ENCODE measurements around the gene NRCAM.

The NRCAM gene

DNA sequence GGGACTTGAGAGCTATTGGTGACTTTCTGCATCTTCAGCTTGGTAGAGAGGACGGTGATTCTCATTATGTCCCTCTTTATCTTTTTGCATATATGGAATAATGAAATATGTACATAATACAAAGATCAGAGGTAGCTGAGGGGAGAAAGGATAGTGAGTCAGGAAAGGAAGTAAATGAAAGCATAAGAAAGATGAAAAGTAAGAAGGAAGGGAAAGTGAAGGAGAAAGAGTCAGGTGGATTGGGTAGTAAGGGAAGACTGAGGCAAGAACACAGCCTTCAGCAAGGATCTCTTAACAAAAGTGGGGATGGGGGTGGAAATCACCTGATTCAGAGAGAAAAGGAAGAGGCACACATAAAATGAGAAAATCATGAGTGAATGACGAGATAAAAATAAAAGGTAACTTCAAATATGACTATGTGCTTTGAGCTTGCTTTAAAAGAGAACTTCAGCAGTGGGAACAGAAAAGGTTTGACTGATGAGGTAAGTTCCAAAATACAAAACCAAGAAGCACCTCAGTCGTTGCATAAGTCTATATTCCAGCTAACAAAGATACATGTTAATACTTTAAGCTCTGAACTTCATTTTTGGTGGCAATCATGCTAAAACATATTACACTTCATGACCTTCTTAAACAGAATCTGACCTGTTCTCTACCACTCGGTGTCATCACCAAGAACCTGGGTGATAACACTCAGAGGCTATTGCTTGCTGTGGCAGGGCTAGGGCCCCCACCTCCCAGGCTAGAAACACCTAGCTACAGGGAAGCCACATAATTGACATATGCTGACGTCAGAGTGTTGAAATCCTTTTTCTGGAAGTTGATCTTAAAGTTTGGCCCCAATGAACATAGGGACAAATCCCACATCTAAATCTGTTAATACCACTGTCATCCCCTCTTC, 32.9 kb downstream of the NRCAM start:
- DNase-seq = no peak

DNA sequence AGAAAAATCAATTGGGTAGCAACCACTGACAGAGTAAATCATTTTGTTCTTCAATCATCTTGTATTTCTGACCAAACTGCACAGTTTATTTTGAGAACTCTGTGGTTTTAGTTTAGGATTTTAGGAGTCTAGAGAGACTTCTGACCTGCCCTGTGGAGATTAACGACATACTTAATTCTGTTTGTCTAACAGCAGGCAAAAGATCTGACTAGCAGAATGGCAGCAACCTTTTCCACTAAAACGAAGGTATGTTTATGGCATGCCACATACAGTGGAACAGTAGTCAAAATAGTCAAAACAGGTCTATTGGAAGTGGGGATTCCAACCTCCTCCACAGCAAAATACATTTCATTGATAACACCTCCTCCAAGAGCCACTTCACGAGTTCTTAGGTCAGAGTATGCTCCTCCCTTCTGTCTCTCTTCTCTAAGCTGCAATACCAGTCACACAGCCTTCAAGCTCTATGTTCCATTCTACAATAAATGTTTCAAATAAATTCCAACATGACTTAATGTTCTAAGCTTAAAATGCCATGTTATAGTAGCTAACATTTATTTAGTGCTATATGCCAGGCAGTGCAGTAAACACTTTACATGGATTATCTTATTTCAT, 34.4 kb downstream of the NRCAM start:
- no peak for DNase-seq

DNA sequence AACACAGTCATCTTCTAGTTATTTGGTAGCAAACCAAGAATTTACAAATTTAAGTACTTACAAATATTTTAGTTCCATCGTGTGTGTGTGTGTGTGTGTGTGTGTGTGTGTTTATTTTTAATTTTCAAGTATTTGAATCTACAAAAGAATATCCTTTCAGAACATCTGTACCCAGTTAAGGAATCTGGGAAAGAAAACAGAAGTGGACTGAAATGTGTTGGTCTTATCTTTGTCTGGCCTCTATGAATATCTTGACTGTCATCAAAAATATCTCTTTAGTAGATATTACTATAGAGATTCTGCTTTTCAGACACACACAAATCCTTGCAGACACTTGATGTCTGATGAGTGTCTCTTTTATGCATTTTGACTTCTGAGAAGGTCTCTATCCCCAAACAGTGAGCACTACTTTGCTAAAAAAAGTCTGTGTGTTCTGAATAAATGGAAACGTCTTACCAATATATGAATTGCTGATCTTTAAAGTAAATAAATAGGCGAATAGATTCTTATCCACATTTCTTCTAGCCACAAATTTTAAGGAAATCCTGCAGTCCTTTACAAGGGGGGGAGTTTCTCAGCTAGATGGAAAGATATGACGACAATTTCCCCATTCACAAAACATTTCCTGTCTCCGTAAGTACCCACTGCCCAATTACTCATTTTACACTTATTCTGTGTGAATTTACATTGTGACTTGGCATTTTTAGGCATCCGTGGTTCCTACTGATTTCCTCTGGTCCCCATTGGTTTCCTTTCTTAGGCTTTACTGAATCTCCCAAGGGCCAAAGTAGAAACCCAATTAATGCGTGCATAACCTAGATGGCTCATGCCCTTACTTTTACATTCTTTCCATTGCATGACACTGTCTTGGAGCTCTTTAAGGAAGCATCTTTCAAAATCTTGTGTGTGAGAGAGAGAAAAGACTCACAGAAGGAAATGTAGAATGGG, 36.0 kb downstream of the NRCAM start:
- no peak for DNase-seq

DNA sequence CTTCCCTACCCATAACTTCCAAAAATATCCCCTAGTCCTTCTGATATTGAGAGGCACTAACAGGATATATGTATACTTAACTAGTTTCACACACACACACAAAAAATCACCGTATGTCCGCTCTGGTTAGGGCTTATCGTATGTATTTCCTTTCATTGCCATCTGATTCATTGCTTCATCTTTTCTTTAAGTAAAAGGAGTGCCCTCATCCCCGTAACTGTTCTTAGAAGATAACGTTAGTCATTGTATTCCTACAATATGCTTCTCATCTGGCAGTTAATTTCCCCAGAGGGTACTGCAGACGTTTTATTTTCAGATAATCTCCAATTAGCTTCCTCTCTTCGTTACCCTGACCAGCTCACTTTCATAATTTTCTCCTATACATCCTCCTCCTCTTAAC, 37.3 kb downstream of the NRCAM start:
- no peak for DNase-seq

DNA sequence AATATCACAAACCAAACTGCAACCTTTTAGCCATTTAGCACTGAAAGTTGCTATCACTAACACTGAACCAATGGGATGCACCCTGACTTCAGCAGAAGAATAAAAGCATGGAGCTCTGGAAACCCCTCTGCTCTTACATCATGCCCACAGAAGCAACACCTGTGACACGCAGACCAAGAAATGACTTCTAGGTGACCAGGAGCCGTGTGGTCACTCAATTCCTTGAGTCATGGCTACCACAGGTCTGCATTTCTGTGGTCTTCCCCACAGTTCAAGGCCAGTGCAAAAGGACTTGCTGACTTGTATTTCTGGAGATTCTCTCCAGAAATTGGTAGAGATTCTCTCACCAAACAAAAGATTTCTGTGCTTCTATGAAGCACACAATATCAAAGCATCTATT, 38.3 kb downstream of the NRCAM start:
- DNase-seq = no peak

DNA sequence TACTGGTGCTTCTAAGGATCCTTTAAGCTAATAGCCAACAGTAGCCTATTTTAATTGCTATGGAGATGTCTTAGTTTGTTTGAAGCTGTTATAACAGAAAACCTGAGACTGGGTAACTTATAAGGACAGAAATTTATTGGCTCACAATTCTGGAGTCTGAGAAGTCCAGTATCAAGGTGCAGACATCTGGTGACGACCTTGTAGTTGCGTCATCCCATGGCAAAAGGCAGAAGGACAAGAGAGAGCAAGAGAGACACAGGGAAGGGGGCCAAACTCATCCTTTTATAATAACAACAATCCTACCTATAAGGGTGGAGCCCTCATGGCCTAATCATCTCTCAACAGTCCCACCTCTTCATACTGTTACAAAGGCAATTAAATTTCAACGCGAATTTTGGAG, 39.1 kb downstream of the NRCAM start:
- no peak for DNase-seq

DNA sequence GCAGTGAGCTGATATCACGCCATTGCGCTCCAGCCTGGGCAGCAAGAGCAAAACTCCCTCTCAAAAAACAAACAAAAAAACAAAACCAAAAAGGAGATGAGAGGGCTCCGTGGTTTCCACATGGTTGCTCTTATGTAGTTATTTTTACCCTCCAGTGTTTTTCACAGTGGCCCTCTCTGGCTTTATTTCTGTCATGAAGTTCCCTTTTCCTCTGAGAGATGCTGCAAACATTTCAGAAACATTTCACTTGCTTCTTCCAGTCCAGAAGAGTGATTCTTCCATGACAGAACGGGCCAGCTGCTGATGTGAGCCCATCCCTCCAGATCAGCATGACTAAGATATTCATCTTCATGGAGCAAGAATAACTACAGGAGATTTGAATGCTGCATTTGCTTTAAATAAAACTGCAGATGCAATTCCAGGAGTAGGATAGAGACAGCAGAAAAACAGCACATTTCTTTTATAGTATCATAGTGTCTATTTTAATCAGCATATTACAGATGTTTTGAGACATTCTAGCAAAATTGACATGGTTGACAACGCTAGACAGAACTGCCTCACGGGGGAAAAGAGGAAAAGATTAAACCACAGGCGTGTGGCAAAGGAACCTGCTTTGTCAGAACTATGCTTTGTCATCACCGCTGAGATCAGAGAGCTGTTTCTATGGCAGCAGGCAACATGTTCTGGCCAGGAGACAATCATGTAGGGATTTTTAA, 40.3 kb downstream of the NRCAM start:
- peak; percentile 69 for DNase-seq

DNA sequence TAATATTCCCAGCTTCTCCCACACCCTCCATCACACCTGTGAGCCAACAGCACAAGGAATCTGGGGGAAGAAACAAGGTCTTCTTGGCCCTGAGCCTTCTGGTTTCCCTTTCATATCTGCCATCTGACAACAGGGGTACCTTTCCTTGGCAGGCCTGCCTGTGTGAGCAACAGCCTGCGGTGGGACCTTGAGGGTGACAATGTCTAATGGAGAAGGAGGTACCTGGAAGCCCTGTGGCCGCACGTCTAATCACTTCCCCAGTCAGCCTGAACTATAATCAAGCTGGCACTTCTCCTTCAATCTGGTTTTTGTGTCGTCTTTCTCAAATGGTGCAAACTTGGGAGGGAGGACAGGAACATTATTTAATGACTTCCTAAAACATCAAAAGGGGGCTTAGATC, 41.2 kb downstream of the NRCAM start:
- no peak for DNase-seq

DNA sequence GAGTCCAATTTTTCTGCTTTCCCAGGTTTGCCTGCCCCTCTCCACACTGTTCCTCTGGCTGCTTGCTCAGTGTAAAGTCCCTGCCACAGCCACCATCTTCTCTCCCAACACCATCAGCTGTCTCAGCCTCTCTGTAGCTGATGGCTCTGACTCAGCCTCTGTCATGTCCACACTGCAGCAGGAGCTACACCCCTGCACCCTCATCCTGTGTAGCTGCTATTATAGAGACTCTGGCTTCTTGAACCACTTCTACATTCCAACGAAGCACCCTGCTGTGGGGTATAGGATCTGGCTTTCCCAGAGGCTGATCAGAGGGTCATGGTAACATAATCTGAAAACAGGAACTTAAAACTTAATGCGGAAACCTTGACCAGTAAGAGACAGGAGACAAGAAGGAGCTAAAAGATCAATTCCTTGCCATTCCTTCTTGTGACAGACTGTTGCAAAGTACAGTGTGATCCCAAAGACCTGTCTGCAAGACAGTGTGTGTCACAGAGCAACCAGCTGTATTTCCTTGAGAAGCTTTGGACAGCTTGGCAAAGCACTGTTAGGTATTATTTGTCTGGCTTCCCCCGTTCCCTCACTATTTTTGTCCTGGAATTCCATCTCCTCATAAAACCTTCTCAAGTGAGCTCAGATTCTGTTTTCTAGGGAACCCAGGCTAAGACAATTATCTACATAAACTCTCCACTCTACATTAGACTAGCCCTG, 42.3 kb downstream of the NRCAM start:
- DNase-seq = no peak

DNA sequence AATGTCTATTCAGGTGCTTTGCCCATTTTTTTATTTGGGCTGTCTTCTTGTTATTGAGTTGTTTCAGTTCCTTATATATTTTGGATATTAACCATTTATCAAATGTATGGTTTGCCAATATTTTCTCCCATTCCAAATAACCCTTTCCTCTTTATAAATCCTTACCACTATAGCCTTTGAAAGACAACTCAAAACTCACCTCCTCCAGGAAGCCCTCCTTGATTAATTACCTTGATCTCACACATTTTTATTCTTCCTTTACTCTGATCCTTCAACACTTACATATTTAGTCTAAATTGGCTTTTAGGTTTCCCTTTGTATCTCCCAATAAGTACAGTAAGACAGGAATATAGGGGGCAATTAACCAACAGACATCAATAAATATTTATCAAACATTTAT, 42.9 kb downstream of the NRCAM start:
- DNase-seq = no peak

DNA sequence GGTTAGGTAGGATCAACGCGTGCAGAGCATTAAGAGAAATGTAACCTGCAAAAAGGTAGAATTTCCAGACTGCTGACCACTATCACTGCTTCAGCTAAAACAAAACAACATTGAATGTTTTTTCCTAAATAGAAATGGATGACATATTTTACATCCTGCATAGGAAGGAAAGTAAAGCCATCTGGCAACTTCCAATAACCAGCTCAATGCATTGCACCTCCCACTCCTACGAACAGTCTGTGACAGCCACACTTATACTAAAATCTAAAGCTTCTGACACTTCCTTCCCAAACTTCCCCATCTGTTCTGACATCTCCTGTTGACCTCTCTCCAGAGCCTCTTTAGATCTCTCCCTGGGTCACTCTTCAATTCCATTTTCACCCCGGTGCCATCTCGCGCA, 47.1 kb downstream of the NRCAM start:
- DNase-seq = no peak

DNA sequence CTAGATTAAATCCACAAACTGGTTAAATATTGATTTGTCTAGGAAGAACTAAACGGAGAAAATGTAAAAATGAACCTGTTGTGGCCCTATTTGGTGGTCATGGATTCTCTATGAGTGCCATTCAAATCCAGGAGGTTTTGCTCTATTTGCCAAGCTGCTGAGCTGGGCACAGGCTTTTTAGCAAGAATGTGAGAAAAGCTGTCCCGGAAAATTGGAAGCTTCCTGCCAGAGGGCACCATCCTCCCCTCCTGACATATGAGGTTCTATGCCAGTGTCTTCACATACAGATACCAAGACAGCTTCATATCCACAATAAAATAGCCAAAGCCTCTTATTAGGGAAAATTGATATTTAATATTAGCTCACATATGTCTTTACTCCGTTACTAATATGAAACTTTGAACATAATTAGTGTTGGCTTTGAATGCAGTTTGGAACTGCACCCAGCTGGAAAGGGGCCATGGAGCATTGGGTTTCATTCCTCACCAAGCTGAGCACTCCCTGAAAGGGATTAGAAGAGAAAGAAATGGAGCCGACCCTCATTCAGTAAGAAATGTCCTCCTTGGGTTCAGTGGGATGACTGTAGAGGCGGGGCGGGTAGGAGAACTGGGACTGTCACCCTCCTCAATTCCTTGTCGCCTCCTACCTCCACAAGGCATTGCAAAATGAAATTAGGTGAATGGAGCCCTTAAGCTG, 47.8 kb downstream of the NRCAM start:
- DNase-seq = peak; percentile 79

DNA sequence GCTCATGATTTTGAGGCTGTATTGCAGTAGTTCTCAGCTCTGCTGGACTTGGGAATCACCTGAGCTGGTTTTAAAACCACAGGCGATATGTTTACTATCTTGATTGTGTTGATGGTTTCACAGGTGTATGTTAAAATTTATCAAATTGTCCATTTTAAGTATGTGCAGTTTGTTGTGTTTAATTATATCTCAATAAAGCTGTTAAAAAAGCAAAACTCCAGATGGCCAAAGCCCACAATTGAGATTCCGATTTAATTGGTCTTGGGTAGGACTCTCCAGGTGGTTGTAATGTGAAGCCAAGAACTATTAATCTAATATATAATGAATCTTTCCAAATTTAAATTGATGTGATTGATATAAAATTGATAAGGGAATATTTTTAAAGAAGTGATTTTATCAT, 48.6 kb downstream of the NRCAM start:
- peak; percentile 68 for DNase-seq

DNA sequence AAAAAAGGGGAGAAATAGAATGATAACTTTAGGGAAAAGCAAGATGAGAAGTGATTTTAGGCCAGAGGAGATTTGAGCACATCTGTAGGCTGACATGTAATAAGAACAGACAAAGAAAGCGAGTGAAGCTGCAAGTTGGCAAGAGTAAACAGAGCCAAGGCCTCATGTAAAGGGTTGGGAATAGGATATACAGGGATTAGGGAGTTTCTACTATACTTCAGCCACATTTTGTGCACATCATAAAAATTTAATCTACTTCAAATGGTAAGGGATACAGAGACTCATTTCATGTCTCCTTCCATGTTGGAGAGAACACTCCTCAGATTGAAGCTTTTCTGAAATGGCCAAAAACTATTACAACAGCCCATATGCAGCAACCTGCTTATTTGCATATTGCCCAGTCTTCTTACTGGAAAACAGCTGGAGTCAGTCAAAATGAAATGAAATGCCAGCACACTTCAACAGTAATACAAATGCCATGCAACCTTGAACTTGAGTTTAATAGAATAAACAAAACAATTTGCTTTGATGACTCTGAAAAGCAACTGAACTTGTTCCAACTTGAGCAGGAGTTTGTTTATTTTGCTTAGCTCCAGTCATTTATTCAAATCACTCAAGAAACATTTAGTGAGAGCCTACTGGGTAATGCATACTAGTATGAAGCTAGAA, 49.9 kb downstream of the NRCAM start:
- DNase-seq = peak; percentile 96

DNA sequence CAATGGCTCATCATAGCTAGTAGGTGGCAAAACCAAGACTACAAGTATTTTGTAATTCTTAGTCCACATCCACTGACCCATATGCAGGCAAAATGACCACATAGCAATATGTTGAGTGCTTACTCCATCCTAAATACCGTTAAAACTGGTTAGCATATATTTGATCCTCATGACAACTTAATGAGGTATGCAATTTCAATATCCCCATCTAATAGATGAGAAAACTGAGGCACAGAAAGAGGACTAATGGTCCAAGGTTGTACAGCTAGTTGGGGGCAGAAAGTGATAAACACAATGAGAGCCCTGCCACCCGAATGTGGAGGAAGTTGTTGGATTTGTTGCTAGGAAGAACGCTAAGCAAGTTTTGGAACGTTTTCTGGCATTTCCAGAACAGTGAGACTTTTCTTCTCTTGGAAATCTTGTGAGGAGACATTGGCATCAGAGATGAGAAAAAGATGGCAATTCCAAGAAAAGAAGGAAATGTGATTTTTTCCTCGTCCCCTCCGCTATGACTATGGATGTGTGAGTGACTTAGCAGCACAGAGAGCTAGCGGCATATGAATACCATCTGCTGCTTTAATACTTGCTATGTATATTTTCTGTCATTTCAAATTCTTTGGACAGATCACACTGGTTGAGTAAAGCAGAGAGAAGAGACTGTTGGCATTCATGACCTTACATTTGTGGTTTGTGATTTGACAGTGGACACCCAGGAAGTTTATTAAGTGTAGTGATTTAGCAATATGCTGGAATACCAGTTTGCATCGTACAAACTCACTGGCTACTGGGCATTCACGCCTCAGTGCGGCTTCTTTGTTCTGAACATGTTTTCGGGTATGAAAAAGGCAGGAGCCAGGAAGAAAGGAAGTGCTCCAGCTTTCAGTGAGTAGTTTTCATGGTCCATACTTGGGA, 51.5 kb downstream of the NRCAM start:
- DNase-seq = no peak

DNA sequence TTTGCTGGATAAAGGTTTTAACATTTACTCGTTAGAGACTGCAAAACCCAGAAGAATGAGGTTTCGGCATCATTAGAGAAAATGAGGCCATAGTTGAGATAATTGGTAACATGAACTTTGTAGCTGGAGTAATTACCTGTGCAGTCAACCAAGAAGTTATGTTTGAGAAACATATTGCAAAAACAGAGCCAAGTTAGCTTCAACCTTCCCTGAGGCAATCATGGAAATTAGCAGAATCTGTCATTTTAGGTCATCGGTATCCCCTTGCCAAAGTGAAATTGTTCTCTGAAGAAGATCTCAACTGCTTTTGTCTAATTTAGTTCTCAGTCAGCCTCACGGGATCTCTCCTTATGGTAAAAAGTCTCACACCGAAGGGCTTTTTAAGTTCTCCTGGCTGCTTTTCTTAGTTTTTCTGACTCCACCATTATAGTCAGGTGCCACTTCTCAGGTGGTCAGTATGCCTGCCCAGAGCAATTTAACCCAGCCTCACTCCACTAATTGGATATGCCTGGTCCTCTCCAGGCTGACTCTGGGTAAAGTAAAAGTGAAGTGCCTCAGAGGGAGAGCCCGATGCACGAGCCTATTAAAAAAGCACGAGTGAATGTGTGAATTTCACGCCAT, 52.5 kb downstream of the NRCAM start:
- DNase-seq = peak; percentile 92

DNA sequence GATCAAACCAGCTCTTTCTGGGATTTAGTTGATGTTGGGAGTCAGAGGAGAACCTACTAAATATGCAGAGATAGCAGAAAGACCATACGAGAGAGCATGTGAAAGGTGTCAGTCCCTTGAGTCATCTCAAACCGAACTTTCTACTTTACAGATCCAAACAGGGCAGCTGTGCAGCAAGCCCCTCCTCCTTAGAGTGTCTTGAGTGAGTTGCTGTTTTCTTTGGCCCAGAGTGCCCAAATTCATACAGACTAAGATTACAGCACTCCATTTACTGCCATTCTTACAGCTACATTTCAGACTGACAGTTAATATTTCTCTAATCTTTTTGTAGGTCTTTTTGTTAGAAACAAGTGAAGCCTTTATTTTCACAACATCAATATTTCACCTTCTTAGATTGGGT, 53.4 kb downstream of the NRCAM start:
- peak; percentile 79 for DNase-seq

DNA sequence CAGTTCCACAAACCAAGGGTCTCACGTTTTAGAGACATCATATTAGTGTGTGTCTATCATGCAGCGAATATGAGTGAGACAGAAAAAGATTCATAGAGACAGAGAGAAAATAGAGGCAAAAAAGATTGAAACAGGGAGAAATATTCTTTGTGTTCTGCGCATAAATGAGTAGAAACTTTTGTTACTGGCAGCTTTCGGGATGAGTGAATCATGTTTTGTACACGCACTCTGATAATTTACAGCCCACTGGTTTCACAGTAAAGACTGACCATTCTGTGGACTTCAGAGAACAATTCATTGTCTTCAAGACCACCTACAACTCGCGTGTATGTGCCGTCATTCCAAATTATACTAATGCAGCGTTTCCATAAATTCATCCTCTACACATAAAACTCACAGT, 60.2 kb downstream of the NRCAM start:
- no peak for DNase-seq

DNA sequence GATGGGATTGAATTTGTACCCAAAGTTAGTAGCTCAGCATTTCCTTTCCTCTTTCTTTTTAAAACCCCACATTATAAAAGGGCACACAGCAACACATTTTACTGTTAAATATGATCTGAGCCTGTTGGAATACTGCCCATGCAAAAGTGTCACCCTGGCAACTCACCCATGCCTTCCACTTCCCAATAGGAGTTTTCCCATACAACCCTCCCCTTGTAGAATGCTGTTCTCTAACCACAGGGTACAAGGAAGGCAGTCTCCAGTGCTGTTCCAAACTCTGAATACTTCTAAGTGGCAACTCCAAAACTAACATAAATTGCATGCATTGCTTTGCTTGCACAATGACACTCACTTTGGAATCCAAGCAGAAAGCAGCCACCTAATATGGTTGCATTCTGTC, 60.8 kb downstream of the NRCAM start:
- peak; percentile 64 for DNase-seq
